GM10847 (cell line): ENCODE results near the gene OPRD1.

Experiments
- POLR2A ChIP-seq: IDR thresholded peaks from 2 replicates; pipeline ENCODE4 v1.6.1; 2011; ENCODE audit not compliant: insufficient read length; ENCODE audit errors: extremely low read depth

The OPRD1 gene

DNA sequence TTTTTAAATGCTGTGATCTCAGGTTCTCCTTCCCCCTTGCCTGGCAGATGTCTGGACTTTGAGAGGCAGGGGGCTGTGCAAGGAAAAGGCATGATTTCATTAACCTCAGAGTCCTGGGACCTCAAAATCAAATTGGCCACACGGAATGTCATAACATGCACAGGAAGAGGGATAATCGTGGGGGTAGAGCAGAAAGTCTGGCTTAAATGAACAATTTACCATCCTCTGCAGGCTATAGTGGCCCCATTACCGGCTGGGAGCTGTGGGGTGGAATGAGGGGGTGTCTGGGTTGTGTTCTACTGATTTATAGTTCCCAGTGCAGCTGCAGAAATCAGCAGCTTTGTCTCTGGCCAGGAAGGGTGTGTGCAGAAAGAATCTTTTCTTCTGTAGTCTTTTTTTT is 10.8 kb downstream of the OPRD1 start:
- no peak for TF ChIP-seq POLR2A

DNA sequence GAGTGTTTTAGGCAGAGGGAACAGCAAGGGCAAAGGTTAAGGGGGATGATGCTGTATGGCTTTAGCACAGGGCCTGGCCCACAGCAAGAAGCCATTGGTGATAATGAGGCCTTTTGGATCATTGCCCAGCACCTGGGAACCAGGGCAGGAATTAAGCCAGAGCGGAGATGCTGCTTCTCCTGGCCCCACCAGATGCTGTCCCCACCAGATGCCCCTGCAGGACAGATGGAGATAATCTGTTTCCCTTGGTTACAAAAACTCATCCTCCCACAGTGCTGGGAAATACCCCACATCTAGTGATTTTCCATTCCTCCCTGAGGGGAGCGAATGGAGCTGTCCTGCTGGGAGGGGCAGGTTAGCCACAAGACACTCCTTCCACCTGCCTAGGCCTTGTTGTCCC is 18.8 kb downstream of the OPRD1 start:
- no peak for TF ChIP-seq POLR2A

GRCh38 chr1:28832966-28833365 is 21.0 kb downstream of the OPRD1 start:
- TF ChIP-seq POLR2A: no peak

- TF ChIP-seq POLR2A: no peak
These were observed 21.4 kb downstream of the OPRD1 start for GRCh38 chr1:28833381-28833780.

GRCh38 chr1:28835237-28835650 is 23.3 kb downstream of the OPRD1 start:
- no peak for TF ChIP-seq POLR2A

- no peak for TF ChIP-seq POLR2A
These were observed 24.5 kb downstream of the OPRD1 start for GRCh38 chr1:28836421-28836956.

GRCh38 chr1:28840928-28841544 is 29.1 kb downstream of the OPRD1 start:
- TF ChIP-seq POLR2A: no peak

DNA sequence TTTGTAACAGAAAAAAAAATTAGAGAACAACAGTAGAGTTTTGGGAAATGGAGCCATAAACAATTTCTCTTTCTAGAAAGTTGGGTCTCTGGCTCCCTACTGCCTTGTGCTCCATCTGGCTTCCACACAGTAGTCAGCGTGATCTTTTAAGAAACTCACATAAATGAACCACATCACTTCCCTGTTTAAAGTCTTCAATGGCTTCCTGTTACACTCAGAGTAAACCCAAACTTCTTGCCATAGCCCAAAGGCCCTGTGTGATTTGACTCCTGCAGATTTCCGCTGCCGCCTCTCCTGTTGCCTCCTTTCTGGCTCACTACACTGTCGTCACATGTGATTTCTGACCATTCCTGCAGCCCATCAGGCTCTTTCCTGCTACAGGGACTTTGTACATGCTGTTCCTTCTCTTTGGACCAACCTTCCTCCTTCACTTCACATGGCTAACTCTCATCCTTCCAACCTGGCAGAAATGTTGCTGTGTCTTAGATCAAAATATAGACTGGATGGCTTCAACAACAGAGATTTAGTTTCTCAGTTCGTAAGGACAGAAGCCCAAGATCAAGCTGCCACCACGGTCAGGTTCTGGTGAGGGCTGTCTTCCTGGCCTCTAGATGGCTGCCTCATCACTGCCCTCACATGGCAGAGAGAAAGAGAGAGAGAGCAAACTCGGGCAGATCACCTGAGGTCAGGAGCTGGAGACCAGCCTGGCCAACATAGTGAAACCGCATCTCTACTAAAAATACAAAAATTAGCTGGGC is 34.0 kb downstream of the OPRD1 start:
- TF ChIP-seq POLR2A: no peak

GRCh38 chr1:28848416-28848815 is 36.4 kb downstream of the OPRD1 start:
- no peak for TF ChIP-seq POLR2A

DNA sequence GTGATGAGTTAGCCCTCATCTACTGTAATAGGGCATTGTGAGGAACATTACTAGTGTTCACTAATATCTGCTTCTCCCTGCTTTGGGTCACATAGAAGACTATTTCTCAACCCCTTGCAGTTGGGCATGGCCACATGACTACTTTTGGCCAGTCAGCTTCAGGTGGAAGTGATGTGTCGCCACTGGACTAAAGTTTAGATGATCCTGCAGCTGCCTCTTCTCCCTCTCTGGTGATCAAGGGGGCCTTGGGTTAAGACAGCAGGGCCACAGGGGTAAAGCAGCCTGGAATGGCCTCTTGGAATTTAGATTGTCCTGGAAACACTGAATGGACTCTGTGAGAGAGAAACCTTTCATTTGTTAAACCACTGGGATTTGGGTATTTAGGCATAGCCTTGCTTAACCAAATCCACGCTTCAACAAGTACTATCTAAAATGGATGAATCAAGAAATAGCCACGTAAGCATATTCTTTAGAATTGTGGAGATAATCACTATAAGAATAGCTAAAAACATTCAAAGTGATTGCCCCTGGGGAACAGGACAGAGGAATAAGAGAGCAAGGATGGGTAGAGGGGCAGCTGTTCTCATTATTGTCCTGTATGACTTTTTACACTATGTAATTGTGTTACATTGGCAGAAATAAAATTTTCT is 41.2 kb downstream of the OPRD1 start:
- TF ChIP-seq POLR2A: no peak

DNA sequence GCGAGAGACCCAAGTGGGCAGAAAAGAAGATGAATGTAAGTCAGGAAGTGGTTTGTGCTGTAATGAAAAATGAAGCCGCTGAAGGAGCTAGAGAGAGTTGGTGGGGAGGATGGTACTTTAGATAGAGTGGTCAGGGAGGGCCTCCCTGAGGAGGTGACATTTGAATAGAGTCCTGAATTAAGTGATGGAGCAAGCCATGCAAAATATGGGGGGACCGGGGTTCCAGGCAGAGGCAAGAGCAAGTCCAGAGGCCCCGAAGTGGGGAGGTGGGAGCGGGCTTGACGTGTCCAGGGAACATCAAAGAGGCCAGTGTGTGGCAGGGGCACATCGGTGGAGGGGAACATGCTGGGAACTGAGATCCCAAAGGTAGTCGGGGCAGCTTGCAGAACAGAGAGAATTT is 43.1 kb downstream of the OPRD1 start:
- TF ChIP-seq POLR2A: no peak

DNA sequence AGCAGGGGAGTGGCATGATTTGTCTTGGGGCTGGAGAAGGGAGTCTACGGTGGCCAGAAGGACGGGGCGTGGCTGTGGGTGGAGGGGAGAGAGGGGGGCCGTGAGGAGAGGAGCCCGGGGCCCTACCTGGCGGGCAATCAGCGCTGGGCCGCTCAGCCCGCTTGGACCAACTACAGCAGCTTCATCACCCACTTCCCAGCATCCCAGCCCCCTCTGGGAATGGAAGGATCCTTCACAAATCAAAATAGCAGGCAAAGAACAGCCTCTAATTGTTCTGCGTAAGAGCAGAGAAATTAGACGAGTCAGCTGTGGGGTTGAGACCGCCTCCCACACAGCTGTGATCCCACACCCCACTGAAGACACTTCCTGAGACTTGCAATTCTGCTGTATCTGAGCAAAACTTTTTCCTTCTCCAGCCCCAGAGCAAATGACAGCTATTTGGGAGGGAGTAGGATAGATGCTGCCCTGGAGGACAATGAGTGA is 43.5 kb downstream of the OPRD1 start:
- TF ChIP-seq POLR2A: no peak

DNA sequence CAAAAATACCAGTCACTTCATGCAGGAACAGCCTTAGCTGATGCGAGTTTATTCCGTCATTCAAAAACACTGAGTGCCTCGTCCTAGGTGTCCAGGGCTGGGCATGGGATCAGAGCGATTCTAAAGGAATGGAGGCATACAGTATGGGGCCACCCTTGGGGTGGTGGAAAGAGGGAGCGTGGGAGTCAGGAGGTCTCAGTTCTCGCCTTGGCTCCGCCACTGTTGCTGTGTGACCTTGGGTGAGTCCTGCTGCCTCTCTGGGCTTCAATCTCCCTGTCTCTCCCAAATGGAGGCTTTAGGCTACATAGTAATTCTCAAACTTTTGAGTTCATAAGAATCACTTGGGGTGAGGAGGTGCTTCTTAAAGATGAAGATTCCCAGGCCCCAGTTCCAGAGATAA is 44.0 kb downstream of the OPRD1 start:
- no peak for TF ChIP-seq POLR2A

- TF ChIP-seq POLR2A: no peak
These were observed 48.5 kb downstream of the OPRD1 start for GRCh38 chr1:28860332-28861073.
